Activated T-helper 1 cell treated with anti-CD3 and anti-CD28 coated beads, Interleukin-2, amount 50 U/mL, for 16 hours (primary cell): Measurements from ENCODE around the gene HMCN2.
"Not testable (repeated sequence)": the region's sequence is repeated elsewhere in the genome, so short reads cannot be mapped to it uniquely, and the experiment has no call there.

Experiments
- DNase-seq, 2 donors: peaks; one replicate each; pipeline ENCODE4 v3.0.0-alpha.2; 2020; ENCODE audit warnings: low read depth in 1 of 2, low spot score in 1 of 2

The HMCN2 gene

GRCh38 chr9:130264414-130265350 lies 878 bp upstream of the HMCN2 start:
- DNase-seq = no peak

GRCh38 chr9:130266236-130267098 lies 907 bp downstream of the HMCN2 start:
- no peak for DNase-seq

GRCh38 chr9:130267930-130268329 lies 2.4 kb downstream of the HMCN2 start:
- no peak for DNase-seq

- DNase-seq = no peak
Observed at GRCh38 chr9:130268521-130269211, 3.1 kb downstream of the HMCN2 start.

- DNase-seq = no peak
Observed at GRCh38 chr9:130271473-130271872, 5.9 kb downstream of the HMCN2 start.

- no peak for DNase-seq
Observed at GRCh38 chr9:130275156-130275555, 9.6 kb downstream of the HMCN2 start.

- DNase-seq = no peak
Observed at GRCh38 chr9:130276121-130276520, 10.6 kb downstream of the HMCN2 start.

GRCh38 chr9:130276955-130277354 lies 11.4 kb downstream of the HMCN2 start:
- DNase-seq = no peak

- DNase-seq = not testable (repeated sequence)
Observed at GRCh38 chr9:130277525-130277924, 12.0 kb downstream of the HMCN2 start.

GRCh38 chr9:130283539-130284248 lies 18.1 kb downstream of the HMCN2 start:
- DNase-seq = no peak

GRCh38 chr9:130284249-130284625 lies 18.7 kb downstream of the HMCN2 start:
- DNase-seq = no peak

GRCh38 chr9:130284690-130285089 lies 19.1 kb downstream of the HMCN2 start:
- no peak for DNase-seq

GRCh38 chr9:130285271-130285670 lies 19.7 kb downstream of the HMCN2 start:
- DNase-seq = no peak

GRCh38 chr9:130286072-130286770 lies 20.7 kb downstream of the HMCN2 start:
- DNase-seq = no peak

- no peak for DNase-seq
Observed at GRCh38 chr9:130286781-130287428, 21.3 kb downstream of the HMCN2 start.

- DNase-seq = no peak
Observed at GRCh38 chr9:130287736-130288135, 22.2 kb downstream of the HMCN2 start.

GRCh38 chr9:130288393-130288792 lies 22.8 kb downstream of the HMCN2 start:
- no peak for DNase-seq

- no peak for DNase-seq
Observed at GRCh38 chr9:130288926-130289690, 23.5 kb downstream of the HMCN2 start.

GRCh38 chr9:130289711-130290241 lies 24.2 kb downstream of the HMCN2 start:
- no peak for DNase-seq
